Stimulated activated CD8-positive, alpha-beta memory T cell treated with anti-CD3 and anti-CD28 coated beads, Interleukin-4, amount 100 ng/mL, for 1 hour (primary cell): ENCODE data around the gene MED15.

ENCODE experiments used
- DNase-seq, 2 donors: peaks; one replicate each; pipeline ENCODE4 v3.0.0-alpha.2; 2020; ENCODE audit warnings: low read depth in 2 of 2, low spot score in 1 of 2

Gene MED15

DNA sequence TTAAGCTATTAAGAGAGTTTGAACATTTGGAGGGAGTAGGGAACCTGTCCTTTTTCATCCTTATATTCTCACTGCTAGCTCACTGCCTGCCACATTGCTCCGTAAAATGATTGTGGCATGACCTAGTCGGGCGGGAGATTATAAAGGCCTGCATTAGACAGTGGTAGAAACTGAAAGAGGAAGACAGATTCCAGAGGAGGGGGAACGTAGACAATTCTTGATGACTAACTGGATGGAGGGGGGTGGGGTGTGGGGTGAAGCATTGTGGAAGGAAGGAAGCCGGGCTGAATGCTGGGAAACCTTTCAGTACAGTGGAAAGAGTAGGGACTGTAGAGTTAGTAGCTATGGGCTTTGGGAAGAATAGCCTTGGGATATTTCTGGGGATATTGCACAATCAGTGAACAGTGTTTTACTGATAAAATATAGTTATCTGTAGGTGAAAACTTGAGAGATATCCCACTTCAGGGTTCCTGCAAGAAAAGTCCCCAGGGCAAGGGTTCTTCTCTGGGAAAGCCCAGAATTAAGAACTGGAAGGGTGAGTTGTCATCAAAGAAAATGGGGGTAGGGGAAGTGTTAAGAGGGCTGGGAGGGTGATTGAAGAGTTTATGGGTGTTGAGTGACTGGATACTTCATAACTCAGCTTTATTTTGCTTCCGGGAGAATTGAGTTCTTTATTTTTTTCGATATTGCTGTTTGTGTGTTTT, 2.1 kb downstream of the MED15 start:
- no peak for DNase-seq

- DNase-seq, result no peak
Measured at GRCh38 chr22:20510811-20511577, 3.6 kb downstream of the MED15 start.

- DNase-seq, result no peak
Measured at GRCh38 chr22:20511578-20512229, 4.3 kb downstream of the MED15 start.

- no peak for DNase-seq
Measured at GRCh38 chr22:20514658-20515406, 7.4 kb downstream of the MED15 start.

GRCh38 chr22:20516399-20516798, 9.0 kb downstream of the MED15 start:
- no peak for DNase-seq

DNA sequence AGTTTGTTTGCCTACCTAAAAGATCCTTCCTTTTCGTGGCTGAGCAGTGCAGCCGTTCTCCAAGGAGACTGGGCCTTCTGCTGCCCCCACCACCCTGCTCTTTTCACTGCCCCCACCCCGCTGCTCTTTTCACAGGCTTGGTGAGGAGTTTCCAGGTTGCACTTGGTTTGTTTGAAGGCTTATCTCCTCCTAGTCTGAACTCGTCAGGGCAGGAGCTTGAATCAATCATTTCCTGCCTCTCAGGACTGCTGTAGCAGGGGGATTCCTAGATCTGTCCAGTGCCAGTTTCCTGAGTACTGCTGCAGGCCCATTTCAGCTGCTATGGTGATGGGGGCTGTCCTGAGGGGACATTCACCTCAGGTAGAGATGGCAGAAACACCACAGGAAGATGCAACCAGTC, 10.0 kb downstream of the MED15 start:
- DNase-seq, result no peak

DNA sequence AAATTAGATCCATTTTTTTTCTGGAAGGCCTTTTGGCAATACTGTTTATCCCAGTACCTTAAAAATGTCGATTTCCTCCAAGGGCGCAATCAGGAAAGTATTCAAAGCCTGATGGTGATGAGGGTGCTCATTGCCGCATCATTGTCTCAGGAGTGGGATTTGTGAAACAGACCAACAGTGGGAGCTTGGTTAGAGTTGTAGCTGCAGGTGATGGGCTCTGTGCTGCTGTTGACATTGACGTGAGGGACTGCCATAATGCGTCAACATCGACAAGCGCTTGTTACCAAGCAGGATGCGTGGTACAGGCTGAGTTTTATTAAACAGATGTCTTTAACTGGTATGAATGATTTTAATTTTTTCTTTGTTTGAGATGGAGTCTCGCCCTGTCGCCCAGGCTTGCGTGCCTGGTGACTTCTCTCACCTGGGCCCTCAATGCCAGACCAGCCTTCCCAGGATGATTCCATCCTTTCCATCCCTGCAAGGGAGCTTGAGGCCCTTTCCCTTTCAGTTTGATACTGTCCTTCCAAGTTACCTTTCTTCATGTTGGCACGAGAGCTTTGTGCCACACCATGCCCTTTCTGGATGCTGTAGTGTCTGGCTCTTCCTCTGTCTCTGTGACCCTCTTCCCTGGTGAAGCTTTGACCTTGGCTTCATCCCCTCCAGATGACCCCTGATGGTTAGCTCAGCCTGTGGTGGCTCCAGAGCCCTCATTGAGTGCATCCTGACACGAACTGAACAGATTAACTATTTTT, 10.6 kb downstream of the MED15 start:
- DNase-seq, result no peak

DNA sequence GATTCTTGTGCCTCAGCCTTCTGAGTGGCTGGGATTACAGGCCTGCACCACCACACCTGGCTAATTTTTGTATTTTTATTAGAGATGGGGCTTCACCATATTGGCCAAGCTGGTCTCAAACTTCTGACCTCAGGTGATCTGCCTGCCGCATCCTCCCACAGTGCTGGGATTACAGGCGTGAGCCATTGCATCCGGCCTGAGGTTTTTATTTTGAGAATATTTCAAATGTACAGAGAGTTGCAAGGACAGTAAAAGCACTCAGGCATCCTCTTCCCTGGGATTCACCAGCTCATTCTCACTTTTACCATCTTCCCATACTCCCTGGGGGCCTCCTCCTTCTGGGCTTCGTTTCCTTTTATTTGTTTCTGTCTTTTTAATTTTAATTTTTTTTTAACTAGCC, 12.1 kb downstream of the MED15 start:
- DNase-seq, result no peak

DNA sequence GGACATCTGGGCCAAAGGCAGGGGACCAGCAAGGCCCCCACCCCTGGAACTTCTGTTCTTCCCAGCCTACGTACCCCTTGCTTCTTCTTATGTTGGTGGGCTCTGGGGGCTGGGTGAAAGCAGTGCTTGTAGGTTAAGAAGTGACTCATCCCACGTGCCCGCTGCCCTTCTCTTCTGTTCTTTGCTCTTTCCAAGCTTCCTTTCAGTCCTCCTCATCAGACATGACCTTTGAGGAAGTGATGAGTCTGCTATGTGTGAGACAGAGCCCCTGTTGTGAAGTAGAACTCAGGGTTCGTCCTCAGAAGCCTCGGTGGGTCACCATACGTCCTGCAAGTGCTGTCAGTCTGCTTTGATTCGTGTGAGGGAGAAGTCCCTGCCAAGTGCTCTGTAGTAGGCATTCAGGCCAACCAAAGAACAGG, 12.7 kb downstream of the MED15 start:
- DNase-seq, result no peak

- DNase-seq, result no peak
Measured at GRCh38 chr22:20522134-20523004, 15.0 kb downstream of the MED15 start.

DNA sequence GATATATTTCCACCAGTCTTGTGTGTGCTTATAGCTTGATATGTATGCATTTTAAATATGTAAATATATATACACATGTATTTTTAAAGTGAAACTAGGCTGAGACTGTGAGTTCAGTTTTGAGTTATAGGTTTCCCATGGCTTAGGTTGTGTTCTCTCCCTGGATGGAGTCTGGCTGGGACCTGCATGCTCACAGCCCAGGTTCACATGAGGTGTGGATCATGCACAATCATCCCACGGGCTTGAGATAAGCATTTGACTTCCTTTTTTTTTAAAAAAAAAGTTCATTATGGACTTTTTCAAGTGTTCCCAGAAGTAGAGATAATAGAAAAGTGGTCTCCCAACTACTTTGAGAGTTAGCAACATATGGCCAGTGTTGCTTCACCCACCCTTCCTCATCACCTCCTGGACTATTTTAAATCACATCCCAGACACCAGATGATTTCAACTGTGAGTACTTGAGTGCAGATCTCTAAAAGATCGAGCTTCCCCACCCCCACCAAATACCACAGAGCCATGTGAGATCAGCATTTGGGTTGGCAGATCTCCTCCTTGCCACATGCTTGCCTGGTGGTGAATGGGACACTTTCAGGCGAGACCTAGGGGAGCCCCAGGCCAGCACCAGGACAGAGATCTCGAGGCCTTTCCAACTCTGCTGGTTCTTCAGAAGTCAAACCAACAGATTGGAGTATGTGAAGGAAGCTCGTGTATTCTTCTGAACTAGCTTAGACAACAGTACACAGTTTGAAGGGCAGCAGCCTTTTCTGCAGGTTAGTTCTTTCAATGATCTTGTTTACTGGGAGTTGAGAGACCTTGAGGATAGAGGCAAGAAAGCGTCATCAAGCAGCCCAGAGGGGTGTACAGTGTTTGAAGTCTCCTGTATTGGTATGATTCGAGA, 15.9 kb downstream of the MED15 start:
- DNase-seq, result no peak

DNA sequence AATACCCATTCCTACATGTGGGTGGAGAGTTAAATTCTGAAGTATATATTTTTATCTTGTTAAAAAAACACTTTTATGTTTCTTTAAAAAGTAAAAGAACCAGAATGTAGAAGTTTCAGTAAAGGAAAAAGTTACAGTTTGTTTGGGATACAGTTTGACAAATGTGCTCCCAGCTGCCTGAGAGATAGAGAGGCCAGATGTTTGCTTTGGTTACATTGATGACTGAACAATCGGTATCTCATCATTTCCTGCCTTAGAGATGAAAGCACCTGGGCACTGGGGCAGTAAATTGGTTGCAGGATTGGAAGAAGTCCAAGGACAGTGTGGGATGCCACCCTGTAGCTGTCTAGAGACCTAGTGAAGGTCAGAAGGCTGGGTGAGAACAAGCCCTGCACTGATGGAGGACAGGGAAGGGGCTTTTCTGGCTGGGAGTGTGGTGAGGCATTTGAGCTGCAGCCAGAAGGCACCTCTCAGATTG, 16.6 kb downstream of the MED15 start:
- no peak for DNase-seq

- DNase-seq, result no peak
Measured at GRCh38 chr22:20525048-20525447, 17.6 kb downstream of the MED15 start.

DNA sequence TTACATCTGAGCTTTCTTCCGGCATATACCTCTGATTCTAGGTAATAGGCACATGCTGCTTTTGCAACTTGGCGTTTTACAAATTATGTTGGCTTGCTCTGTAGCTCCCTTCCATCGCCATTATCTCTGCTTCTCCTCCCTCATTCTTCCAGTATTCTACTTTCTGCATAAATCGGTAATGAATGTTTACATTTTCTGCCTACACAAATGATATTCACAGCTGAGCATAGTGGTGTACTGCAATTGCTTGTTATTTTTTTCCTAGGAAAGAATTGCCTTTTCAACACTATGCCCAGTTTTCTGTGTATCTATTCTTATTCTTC, 18.9 kb downstream of the MED15 start:
- DNase-seq, result no peak

DNA sequence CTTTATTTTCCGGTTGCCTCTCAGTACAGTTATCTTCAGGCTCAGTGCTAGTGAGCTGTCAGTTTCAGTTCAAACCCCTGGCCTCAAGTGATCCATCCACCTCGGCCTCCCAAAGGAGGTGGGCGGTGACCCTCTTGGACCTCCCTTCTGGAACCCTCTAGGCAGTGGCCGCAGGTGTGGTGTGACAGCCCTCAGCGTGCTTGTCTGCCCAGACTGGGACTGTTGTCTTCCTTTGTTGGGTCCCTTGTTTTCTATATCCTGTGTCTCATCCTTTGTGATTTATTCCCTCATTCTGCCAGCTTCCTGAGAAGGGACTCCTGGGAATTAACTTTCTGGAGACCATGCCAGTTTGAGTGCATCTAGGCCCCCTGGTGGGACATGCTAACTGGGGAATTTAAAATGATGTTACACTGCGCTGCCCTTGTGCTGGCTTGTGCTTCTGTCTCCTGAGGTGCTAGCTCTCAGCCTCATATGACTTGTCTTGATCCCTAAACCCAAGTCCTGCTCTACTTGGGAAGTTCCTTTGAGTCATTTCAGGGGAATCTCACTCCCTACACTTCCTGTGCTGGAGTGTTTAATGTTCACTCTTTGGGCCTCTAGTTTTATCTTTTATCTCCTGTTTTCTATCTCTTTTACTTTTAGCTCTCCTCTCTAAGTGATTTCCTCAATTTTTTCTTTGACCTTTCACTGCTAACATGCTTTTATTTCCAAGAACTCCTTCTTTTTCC, 19.4 kb downstream of the MED15 start:
- no peak for DNase-seq

DNA sequence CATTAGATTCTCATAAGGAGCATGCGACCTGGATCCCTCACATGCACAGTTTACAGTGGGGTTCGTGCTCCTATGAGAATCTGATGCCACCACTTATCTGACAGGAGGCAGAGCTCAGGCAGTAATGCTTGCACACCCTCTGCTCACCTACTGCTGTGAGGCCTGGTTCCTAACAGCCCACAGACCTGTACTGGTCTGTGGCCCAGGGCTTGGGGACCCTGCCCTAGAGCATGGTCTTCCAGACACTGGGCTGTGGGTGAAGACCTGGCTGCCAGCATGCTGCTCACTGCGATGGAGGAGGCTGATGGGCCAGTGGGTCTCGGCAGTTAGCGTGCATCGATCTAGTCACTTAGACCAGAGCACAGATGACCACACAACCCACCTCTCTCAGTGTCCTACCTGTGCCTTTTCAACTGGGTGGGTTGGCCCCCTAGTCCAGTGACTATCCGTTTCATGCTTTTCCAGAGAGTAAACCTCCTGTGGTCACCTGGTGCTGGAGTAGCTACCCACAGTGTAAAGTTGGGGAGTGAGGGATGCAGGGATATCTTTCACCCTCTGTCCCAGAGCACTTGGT, 21.1 kb downstream of the MED15 start:
- DNase-seq, result no peak

DNA sequence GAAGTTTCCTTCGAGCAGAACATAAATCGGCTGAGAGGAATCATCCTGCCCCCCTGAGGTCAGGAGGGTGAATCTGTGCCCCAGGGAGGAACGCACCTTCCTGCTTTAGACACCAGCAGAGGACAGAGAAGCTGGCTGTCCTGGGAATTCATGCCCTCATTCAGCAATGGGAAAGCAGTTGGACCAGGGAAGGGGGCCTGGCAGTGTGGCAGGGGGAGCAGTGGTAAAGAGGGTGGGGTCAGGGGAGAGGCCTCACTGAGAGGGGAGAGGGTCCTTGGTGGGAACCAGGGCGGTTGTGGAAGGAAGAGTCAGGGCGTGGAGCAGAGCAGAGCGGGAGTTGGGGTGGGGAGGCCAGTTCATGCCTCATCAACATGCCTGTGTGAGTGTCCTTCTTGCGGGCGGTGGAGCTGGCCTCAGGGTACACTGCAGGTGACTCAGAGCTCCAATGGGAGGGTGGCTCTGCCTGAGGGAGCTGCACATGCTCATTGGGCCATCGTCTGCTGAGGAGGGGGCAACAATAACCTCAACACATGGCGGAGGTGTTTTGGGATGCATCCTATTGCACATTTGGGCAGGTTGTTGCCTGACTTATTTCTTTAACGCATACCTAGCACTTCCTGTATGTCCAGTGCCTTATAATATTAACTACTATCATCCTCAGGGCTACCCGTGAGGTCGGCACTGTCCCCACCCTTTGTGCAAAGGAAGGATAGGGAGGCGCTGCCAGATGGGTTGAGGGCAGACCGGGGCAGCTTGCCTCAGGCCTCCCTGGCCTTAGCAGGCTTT, 23.2 kb downstream of the MED15 start:
- no peak for DNase-seq
